Putamen (tissue), 1 donor: ENCODE results near the gene SRPK3.

Source experiments
- DNase-seq: peaks from one replicate; pipeline ENCODE4 v3.0.0-alpha.2; 2016; ENCODE audit warnings: low spot score

Gene SRPK3

GRCh38 chrX:153784325-153784967 lies 3.6 kb downstream of the SRPK3 start:
- DNase-seq: no peak

GRCh38 chrX:153786669-153787068 lies 5.8 kb downstream of the SRPK3 start:
- DNase-seq: no peak

GRCh38 chrX:153789654-153790053 lies 8.8 kb downstream of the SRPK3 start:
- DNase-seq: no peak

GRCh38 chrX:153791104-153791852 lies 10.4 kb downstream of the SRPK3 start:
- no peak for DNase-seq

GRCh38 chrX:153792368-153792767 lies 11.5 kb downstream of the SRPK3 start:
- no peak for DNase-seq

GRCh38 chrX:153793291-153793690 lies 12.4 kb downstream of the SRPK3 start:
- no peak for DNase-seq

GRCh38 chrX:153794018-153794896 lies 13.4 kb downstream of the SRPK3 start, which contains the start of the genes IDH3G and SSR4:
IDH3G (minus strand) TSS chrX:153794375; CDS start chrX:153794326, 49 bp downstream.
SSR4 (plus strand) TSS chrX:153794668; CDS start chrX:153794688, 20 bp downstream.
- DNase-seq: peak; percentile 94

- DNase-seq: no peak
Observed at GRCh38 chrX:153794897-153795816, 14.3 kb downstream of the SRPK3 start.

GRCh38 chrX:153797415-153798015 lies 16.7 kb downstream of the SRPK3 start:
- no peak for DNase-seq

GRCh38 chrX:153799326-153799725 lies 18.5 kb downstream of the SRPK3 start:
- DNase-seq: no peak

GRCh38 chrX:153800177-153800722 lies 19.4 kb downstream of the SRPK3 start:
- DNase-seq: no peak

- no peak for DNase-seq
Observed at GRCh38 chrX:153800746-153801145, 19.9 kb downstream of the SRPK3 start.

GRCh38 chrX:153801669-153802068 lies 20.8 kb downstream of the SRPK3 start:
- DNase-seq: no peak

GRCh38 chrX:153802513-153803045 lies 21.7 kb downstream of the SRPK3 start:
- no peak for DNase-seq

- no peak for DNase-seq
Observed at GRCh38 chrX:153803211-153804099, 22.6 kb downstream of the SRPK3 start.

GRCh38 chrX:153804100-153804595 lies 23.3 kb downstream of the SRPK3 start:
- DNase-seq: no peak

- no peak for DNase-seq
Observed at GRCh38 chrX:153804621-153805020, 23.8 kb downstream of the SRPK3 start.

GRCh38 chrX:153805436-153805835 lies 24.6 kb downstream of the SRPK3 start:
- DNase-seq: no peak

- no peak for DNase-seq
Observed at GRCh38 chrX:153806999-153807575, 26.2 kb downstream of the SRPK3 start.
